ENCODE results near the gene ANKRD33. TPM values are rescaled to one million over a fixed set of nuclear protein-coding genes. Genes with fewer than 3 reads are reported as not detected.

ANKRD33 gene
- total and polyA plus RNA-seq, 2 experiments from 2014 or later: 0.27 to 1.7 TPM

GRCh38 chr12:51937926-51938325 is 50.0 kb downstream of the ANKRD33 start:
- H3K27ac ChIP-seq (ENCODE audit: low read depth): no peak overlapping the region
- Mint-ChIP-seq H3K27ac (no peak overlapping the region), H3K4me3 (no peak overlapping the region), H3K9me3 (no peaks in the 10 kb centered on the region), H3K36me3 (ENCODE audit: low read depth) (no peaks in the 10 kb centered on the region), H3K27me3 (ENCODE audit: insufficient read depth, low read depth, poor library complexity) (peaks cover 12% of the 10 kb centered on the region), H3K4me1 (peaks cover 8% of the 10 kb centered on the region)
- H3F3A ChIP-seq (replicated peaks; ENCODE audit: low read depth): no peaks in the 10 kb centered on the region
- no peaks in the 10 kb centered on the region for H3K36me3 ChIP-seq (ENCODE audit: insufficient read depth)
- H3K4me1 ChIP-seq (ENCODE audit: insufficient read depth): no peaks in the 10 kb centered on the region
- H3K79me2 ChIP-seq (replicated peaks; ENCODE audit: insufficient read depth): no peaks in the 10 kb centered on the region
- no peaks in the 10 kb centered on the region for H3K9me2 ChIP-seq (ENCODE audit: insufficient read depth)
- TF ChIP-seq POLR2AphosphoS5 (IDR thresholded peaks at IDR 0.05; ENCODE audit: low read depth) (no peak), NANOG (IDR thresholded peaks at IDR 0.05; ENCODE audit: borderline replicate concordance) (no peak), ZNF462 (CRISPR knock-in tag; IDR thresholded peaks at IDR 0.05) (no peak), ZNF331 (CRISPR knock-in tag; IDR thresholded peaks at IDR 0.05; ENCODE audit: low read depth) (no peak), ZNF114 (CRISPR knock-in tag; IDR thresholded peaks at IDR 0.05) (no peak), CTCF (conservative IDR thresholded peaks at IDR 0.05; ENCODE audit: low read depth in 2 of 2) (no peak), ETS1 (IDR thresholded peaks at IDR 0.05) (no peak), EZH2phosphoT487 (IDR thresholded peaks at IDR 0.05; ENCODE audit: unreplicated experiment) (no peak), EZH2 (IDR thresholded peaks at IDR 0.05; ENCODE audit: low read depth, unreplicated experiment) (no peak), CREB1 (CRISPR knock-in tag; IDR thresholded peaks at IDR 0.05; ENCODE audit: low read depth) (no peak), STAT1 (IDR thresholded peaks at IDR 0.05; ENCODE audit: unreplicated experiment) (no peak), JUNB (IDR thresholded peaks at IDR 0.05; ENCODE audit: unreplicated experiment) (no peak), REST (IDR thresholded peaks at IDR 0.05; ENCODE audit: unreplicated experiment) (no peak)
- no peak overlapping the region for H3K4me2 ChIP-seq
- DNase-seq (ENCODE audit: low spot score): no peak
- H3K4me3 ChIP-seq: no peak overlapping the region
- no peak for ATAC-seq
- H4K20me1 ChIP-seq (replicated peaks; ENCODE audit: insufficient read depth): no peaks in the 10 kb centered on the region
- no peak overlapping the region for H2AFZ ChIP-seq
- H3K27me3 ChIP-seq (ENCODE audit: insufficient read depth): no peaks in the 10 kb centered on the region
